ENCODE measurements around the gene CRYAA. TPM values are rescaled to one million over a fixed set of nuclear protein-coding genes. Genes with fewer than 3 reads are reported as not detected.
"Not testable (repeated sequence)": the region's sequence is repeated elsewhere in the genome, so short reads cannot be mapped to it uniquely, and the experiment has no call there.

Gene CRYAA, protein sequence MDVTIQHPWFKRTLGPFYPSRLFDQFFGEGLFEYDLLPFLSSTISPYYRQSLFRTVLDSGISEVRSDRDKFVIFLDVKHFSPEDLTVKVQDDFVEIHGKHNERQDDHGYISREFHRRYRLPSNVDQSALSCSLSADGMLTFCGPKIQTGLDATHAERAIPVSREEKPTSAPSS
- not detected in 2 replicates for total RNA-seq (2014; rRNA removed; shearing (Covaris generic))

DNA sequence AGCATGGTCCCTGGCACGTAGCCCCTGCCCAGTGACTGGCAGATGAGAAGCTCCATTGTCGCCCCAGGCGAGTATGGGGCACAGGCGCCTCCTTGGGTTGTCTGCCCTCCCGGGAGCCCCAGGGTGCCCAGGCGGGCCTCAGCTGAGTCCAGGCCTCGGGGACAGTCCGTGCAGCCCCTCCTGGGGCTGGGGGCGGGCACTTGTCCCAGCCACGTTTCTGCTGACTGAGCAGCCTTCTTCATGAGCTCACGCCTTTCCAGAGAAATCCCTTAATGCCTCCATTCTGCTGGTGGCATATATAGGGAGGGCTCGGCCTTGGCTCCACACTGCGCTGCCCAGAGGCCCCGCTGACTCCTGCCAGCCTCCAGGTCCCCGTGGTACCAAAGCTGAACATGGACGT is at the start of gene CRYAA:
Gene CRYAA (plus strand): TSS at position 301 of the 400 bp plus-strand sequence. CDS start 92 bp downstream, at position 393.
- not testable (repeated sequence) for DNase-seq (ENCODE audit: low spot score)

DNA sequence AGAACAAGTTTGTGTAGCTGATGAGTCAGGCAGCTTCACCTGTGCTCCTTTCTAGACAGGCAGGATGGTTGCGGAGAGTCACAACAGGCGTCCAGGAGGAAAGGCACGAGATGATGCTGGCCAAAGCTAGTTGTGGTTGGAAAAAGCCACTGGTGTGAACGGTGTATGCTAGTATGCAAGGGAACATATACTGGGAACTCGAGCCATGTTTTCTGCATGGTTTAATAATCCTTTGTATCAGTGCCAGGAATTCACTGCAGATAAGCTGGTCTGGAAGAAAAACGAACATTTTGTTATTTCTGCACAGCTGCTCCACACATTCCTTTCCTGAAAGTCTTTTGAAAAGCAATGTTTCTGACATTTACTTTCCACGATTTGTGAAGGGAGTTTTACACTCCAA is 38.7 kb upstream of the CRYAA start:
- DNase-seq (ENCODE audit: low spot score), result not testable (repeated sequence)

DNA sequence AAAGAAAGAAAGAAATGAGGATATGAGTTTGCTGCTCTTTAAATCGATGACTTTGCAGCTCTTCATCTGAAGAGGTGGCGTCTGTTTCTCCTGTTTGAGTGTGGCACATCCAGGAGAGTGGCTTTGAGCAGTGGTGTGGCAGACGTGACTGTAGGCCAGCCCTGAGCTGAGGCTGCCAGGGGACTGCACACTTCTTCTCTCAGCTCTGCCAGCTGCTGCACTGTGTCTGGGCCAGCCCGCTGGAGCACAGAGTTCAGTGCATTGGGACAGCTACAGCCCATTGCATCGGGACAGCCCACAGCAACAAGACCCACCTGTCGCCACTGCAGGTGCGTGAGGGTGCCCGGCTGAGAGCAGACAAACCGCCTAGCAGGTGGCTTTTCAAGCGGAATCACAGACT is 34.3 kb upstream of the CRYAA start:
- not testable (repeated sequence) for DNase-seq (ENCODE audit: low spot score)

DNA sequence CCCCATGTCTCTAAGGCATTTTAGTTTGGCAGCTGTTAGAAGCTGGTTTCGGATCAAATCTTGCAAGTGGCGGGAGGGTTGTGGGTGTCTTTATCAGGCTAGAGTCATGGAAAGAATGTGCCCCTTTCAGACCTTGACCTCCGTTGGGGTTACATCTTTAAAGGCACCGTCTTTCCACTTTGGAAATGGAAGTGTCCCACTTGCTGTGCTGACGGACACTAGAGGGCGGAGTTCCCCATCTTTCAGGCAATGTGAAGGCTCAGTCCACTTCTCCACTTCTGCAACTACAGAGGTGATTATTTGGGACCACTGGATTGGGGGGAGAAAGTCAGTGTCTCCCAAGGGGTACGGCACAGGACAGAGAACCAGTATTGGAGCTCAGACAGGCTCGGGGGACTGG is 29.9 kb upstream of the CRYAA start:
- not testable (repeated sequence) for DNase-seq (ENCODE audit: low spot score)

DNA sequence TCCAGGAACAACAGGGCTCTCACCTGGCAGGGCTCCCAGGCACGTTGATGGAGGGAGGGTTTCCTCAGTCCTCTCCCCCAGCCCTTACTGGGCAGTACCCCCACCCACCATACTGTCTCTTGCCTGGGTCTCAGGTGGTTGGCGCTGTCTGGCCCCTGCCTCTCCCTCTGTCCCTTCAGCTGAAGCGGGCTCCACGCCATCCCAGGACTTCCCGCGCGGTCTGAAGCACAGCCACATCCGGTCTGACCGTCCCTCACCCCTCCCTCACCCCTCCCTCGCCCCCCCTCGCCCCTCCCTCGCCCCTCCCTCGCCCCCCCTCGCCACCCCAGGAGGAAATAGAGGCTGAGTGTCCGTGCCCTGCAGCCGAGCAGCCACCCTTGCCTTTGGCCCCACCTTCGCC is 27.4 kb upstream of the CRYAA start:
- not testable (repeated sequence) for DNase-seq (ENCODE audit: low spot score)

DNA sequence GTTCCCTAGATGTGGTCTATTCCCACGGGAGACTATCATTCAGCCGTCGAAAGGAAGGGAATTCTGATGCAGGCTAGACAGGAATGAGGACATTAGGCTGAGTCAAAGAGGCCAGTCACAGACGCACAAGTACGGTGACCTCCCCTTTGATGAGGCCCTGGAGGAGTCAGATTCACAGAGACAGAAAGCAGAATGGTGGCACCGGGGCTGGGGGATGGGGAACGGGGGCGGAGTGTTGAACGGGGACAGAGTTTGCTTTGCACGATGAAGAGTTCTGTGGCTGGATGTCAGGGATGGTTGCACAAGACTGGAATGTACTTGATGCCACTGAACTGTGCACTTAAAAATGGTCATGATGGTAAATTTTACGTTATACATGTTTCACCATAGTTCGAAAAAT is 22.2 kb upstream of the CRYAA start:
- not testable (repeated sequence) for DNase-seq (ENCODE audit: low spot score)

DNA sequence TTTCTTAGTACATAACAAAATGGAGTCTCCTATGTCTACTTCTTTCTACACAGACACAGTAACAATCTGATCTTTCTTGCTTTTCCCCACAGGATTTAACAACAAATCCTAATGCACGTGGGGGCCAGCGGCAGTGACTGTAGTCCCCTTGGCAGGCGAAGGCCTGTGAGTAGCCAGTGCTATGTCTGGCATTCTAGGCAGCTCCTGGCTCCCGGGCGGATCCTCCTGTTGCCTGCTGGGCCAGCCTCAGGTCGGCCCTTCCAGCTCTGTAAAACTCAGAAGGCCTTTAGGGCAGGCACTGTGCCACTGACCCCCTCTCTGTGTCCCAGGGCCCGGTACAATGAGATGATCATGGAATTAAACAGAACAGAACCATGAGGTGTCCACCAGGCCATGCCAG is 20.8 kb upstream of the CRYAA start:
- DNase-seq (ENCODE audit: low spot score), result not testable (repeated sequence)

DNA sequence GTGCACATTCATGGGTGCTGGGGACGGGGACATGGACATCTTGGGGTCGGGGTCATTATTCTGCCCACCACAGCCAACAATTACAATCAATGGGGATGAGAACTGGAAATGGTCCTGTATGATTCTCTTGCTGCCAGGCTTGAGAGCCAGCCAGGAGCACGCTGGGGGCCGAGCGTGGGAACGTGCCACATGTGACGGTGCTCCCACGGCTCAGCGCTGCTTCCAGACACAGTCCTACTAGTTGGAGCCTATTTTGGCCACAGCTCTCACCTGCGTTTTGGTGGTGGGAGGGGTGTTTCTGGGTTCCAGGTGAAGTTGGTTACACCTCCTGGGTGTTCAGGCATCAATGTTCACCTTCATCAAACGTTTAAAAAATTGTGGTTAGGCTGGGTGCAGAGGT is 19.5 kb upstream of the CRYAA start:
- DNase-seq (ENCODE audit: low spot score), result not testable (repeated sequence)

DNA sequence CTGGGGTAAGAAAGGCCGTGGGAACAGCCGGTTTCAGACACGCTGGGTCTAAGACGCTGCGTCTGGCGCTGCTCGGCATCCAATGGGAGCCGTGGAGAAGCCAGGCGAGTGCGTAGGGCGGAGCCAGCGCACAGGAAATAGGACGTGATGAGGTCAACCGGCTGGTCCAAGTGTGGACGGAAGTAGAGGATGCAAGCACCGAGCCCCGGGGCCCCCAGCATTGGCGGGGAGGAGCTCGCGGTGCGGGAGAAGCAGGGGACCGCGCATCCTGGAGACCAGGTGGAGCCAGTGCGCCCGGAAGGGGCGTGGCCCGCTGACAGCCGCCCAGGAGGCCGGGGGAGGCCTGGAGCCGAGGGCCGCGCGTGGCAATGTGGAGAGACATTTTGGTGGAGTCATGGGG is 15.2 kb upstream of the CRYAA start:
- not testable (repeated sequence) for DNase-seq (ENCODE audit: low spot score)

DNA sequence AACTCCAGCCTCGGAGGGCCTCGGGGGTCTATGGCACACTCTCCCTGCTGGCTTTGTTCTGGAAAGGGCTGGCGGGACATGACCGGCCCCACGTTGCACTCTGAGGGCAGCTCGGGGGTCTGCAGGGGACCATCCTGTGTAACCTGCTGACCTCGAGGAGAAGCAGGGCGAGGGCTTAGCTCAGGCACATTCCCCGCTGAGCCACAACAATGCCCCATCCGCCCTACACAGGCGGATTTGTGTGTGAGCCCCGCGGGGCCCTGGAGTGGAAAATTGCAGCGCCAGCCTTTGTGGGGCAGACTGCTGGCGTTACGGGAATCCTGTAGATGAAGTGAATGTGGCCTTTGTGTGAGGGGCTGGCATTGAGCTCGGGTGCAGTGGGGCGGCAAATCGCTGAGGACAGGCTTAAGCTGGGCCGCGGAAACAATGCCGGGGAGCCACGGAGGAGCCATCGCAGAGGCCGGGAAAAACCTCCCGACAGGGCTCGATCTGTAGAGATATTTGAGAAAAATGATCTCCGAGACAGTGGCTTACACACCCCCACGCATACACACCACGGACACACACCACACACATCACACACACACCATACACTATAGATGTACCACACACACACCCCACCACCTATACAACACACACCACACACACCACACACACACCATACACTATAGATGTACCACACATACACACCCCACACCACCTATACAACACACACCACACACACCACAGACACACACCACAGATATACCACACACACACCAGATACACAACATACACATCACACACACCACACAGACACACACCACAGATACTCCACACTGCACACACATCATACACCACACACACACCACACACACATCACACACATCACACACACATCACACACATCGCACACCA is 9.3 kb upstream of the CRYAA start:
- not testable (repeated sequence) for DNase-seq (ENCODE audit: low spot score)

DNA sequence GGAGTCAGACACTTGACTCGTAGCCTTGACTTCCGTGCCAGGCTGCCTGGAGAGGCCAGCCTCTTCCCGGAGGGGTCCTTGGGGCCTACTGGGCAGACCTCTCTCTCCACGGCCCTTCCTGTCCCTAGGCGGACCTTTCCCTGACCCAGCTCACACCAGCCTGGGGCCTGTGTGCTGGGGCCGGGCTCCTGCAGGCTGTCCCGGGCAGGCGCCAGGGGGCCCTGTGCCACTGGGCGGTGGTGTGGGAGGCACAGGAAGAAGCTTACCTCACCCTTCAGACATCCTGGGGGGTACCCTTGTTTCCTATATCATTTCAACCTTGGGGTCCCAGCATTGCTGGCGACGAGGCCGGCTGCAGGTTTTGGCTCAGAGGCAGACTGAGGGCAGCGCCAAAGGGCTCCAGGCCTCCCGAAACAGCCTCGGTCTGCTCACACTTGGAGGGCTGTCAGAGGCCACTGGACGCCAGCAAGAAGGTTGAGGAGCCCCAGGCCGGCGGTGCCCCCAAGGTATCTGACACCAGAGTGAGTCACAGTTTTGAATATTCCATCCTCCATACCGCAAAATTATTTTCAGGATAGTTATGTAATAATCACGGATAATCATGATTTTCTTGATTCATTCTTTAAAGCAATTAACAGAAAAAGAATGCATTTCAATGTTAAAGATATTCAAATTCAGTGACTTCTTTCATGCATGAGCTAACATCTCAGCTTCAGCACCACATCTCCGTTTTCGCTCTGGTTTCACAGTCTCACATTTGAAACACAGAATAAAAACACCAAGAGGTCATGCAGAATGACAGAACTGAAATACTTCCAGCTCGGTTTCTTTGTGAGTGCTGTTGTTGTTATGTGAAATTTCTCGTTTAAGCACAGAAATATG is 6.7 kb upstream of the CRYAA start:
- not testable (repeated sequence) for DNase-seq (ENCODE audit: low spot score)

DNA sequence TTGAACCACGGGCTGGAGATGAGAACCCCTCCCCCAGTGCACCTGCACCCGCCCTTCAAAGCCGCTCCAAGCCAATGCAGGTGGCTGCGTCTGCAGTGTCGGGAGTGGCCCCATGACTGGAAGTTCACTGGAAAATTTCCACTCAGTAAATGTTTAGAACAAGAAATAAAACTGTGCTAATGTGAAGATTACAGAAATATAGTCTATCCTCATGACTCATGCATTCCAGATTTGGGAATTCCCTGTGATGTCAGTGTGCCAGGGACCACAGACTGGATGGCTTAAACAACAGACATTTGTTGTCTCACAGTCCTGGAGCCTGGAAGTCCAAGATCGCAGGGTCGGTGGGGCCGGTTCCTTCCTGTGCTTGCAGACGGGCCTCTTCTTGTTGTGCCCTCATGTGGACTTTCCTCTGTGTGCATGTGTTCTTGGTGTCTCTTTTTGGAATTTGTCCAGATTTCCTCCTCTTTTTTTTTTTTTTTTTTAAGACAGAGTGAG is 6.1 kb upstream of the CRYAA start:
- DNase-seq (ENCODE audit: low spot score), result not testable (repeated sequence)

DNA sequence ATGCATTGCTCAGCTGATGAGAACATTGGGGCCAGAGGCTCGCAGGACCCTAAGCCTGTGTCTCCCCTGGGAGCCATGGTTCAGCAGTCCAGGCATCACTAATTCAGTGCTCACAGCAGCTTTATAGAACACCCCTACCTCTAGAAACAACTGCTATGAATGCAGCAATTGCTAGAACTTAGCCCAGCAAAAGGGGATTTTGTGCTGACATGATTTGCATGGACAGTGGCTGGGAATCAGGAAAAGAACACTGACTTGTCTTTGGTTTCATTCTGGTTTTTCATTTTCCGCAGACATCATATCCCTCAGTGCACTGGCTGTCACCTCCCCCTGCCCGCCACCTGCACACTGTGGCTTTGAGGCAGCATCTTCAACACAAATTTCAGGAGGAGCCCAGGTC is 4.0 kb upstream of the CRYAA start:
- not testable (repeated sequence) for DNase-seq (ENCODE audit: low spot score)

DNA sequence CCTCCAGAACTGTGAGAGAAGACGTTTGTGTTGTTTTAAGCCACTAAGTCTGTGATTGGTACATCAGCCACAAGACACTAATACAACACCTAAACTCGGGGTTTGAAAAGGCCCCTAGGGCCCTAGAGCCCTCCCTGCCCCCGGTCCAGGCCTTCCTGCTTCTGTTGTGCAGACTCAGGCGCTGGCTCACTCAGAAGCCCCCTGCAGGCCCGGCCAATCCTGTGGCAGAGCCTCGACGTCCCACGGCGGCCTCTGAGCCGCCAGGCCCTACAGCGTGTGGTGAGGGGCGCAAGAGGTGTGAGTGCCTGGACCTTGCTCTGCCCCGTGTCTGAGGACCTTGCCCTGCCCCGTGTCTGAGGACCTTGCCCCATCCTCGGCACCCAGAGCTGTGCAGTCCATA is 3.1 kb upstream of the CRYAA start:
- not testable (repeated sequence) for DNase-seq (ENCODE audit: low spot score)

DNA sequence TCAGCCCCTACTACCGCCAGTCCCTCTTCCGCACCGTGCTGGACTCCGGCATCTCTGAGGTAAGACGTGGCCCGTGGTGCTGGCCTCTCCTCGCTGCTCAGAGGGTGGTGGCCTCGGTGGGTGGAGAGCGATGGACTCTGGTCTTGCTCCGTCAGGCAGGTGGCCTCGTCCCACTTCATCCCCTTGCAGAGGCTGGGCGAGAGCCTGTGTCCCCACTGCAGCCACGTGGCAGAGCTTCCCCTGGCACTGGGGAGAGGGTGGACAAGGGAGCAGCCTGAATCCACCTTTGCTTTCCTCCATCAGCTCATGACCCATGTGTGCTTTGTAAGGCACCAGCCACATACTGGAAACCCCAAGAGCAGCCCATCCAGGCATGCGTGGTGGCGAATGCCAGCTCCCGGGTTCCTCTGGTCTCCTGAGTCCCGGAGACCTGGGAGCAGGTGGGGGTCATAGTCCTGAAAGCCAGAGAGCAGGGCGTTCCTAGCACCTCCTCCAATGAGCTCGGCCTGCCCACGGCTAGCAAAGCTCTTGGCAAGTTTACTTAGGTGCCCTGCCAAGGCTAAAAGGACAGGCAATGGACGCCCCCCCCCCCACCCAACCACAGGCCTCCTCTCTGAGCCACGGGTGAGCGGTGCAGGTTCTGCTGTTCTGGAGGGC is 550 bp downstream of the CRYAA start:
- not testable (repeated sequence) for DNase-seq (ENCODE audit: low spot score)

DNA sequence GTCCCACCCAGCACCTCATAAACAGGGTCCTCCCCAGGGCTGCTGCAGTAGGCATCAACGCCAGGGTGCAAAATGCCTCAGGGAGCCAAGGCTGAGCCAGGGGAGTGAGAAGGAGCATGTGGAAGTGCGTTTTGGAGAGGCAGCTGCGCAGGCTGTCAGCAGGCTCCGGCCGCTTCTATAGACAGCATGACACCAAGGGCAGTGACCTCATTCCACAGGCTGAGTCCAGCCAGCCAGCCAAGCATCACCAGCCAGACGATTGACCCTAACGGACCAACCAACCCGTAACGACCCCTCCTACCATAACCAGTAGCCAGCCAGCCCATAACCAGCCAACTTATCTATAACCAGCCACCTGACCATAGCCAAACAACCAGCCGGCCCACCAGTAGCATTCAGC is 1.1 kb downstream of the CRYAA start:
- DNase-seq (ENCODE audit: low spot score), result not testable (repeated sequence)

DNA sequence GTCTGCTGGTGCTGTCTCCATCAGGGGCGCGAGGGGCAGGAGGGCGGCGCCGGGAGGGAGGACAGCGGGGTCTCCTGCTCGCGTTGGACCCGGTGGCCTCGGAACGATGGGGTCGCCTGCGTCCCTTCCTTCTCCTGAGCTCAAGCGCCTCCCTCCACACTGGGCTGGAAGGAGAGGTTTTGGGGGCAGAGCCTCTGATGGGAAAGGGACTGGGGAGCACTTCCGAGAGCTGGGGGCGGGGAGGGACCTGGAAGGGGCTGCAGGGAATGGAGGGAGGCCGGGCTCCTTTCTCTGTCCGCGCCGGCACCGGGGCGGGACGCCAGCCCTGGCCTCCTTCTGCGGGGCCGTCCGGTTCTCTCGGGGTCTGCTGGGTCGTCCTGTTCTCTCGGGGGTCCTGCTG is 4.0 kb downstream of the CRYAA start:
- not testable (repeated sequence) for DNase-seq (ENCODE audit: low spot score)

DNA sequence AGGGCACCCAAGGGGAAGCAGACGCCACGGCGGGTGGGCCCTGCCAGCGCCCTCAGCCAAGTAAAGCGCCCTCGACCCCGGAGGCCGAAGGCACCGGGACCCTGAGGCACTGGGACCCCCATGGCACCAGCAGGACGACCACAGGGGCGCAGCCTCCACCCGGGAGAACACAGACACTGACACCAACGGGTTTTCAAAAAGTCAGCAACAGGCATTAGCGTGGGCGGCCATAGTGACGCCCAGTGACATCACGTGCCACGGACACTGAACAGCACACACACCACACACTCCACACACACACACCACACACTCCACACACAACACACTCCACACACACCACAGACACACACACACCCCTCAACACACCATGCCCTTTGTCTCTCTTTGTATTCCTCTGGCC is 4.6 kb downstream of the CRYAA start:
- DNase-seq (ENCODE audit: low spot score), result not testable (repeated sequence)

DNA sequence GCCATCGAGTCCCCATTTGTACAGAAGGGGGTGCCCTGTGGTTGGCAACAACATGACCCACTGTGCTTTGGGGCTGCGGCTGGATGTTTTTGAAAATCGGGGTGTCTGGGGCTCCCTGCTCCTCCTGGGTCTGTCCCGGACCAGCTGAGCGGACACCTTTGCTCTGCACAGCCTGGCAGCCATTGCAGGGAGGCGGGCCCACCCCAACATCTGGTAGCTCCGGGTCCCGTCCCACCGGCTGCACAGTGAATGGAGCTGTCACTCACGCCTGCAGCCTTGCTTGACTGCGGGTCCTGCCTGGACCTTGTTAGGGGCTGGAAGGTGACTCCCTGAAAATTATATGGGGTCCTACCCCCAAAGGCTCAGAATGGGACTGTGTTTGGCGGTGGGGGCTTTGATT is 5.1 kb downstream of the CRYAA start:
- DNase-seq (ENCODE audit: low spot score), result not testable (repeated sequence)

DNA sequence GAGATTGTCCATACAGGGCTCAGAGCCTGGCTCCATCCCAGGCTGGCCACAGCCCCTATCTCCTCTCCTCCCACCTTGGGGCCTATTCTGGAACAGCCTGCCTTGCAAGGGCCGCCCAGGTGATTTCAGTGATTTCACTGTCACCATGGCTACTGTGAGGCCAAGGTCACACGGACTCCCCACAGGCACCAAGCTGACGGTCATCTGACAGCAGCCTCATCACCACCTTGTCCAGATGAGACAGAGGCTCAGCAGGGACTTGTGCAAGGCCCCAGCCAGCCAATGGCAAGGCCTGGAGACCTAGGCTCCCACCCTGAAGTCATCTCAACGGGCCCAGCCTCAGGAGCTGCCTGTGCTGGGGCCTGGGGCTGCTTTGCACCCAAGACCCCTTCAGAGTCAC is 6.2 kb downstream of the CRYAA start:
- not testable (repeated sequence) for DNase-seq (ENCODE audit: low spot score)

DNA sequence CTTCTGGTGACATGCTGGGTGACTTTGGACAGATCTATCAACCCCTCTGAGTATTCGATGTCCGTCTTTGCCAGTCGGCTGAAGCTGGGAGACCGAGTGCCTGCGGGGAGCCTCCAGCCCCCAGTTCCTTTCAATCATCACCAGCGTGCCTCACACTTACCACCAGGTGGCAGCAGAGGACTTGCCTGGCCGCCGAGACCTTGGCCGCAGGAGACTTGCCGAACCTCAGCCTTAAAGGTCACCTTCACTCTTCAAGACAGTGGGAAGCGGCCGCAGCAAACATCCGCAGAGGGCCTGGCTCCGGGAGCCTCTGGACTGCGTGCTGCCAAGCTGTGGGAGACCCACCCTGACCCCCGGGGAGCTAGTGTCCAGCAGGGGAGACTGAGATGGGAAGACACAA is 7.8 kb downstream of the CRYAA start:
- DNase-seq (ENCODE audit: low spot score), result not testable (repeated sequence)
